H1 (cell line): ENCODE measurements around the gene RASGRP1. TPM values are rescaled to one million over a fixed set of nuclear protein-coding genes. Genes with fewer than 3 reads are reported as not detected.

Experiments
- CTCF ChIA-PET: fragments of 300-600 bp; sonication (Branson Sonifier 250); formaldehyde crosslinking; loops from one replicate; lab custom pipeline; 2021; ENCODE audit not compliant: partially characterized antibody; lab: Charles Lee
- POLR2A ChIA-PET: fragments of 300-600 bp; sonication (Branson Sonifier 250); formaldehyde crosslinking; loops from one replicate; lab custom pipeline; 2021; ENCODE audit warnings: inconsistent platforms; ENCODE audit not compliant: partially characterized antibody; lab: Charles Lee
- DNase-seq, 2 experiments: peaks; one replicate each; pipeline versions ENCODE4 v3.0.0 to v3.0.0-alpha.2; 2010 to 2022; ENCODE audit warnings: low spot score in 2 of 2, low read depth in 1 of 2, mixed read lengths in 1 of 2
- FAIRE-seq: peaks from 2 replicates; lab custom pipeline; 2011; peaks lifted over from hg19 to GRCh38; lab: Jason Lieb, UNC
- H2AFZ ChIP-seq: 2 replicates; pipeline ENCODE4 v1.8.1; 2012; ENCODE audit warnings: low read length, inconsistent platforms
- H2AK5ac ChIP-seq: 2 replicates; pipeline ENCODE4 v1.6.1; 2013; ENCODE audit warnings: low read depth, low read length
- H2BK120ac ChIP-seq: replicated peaks from 2 replicates; pipeline ENCODE3; 2013; ENCODE audit warnings: low read depth, low read length, inconsistent platforms
- H2BK12ac ChIP-seq: 2 replicates; pipeline ENCODE4 v1.6.1; 2013; ENCODE audit warnings: low read depth, low read length
- H2BK15ac ChIP-seq: 2 replicates; pipeline ENCODE4 v1.6.1; 2013; ENCODE audit warnings: low read length
- H2BK20ac ChIP-seq: 2 replicates; pipeline ENCODE4 v1.6.1; 2013; ENCODE audit warnings: low read length
- H2BK5ac ChIP-seq: 2 replicates; pipeline ENCODE4 v1.6.1; 2013; ENCODE audit warnings: low read depth, low read length
- H3K14ac ChIP-seq: 2 replicates; pipeline ENCODE4 v1.6.1; 2013; ENCODE audit warnings: inconsistent platforms; ENCODE audit not compliant: insufficient read length
- H3K18ac ChIP-seq: 2 replicates; pipeline ENCODE4 v1.6.1; 2013; ENCODE audit warnings: low read length; ENCODE audit errors: extremely low read depth
- H3K23ac ChIP-seq: 2 replicates; pipeline ENCODE4 v1.6.1; 2013; ENCODE audit warnings: inconsistent platforms; ENCODE audit not compliant: insufficient read length
- H3K23me2 ChIP-seq: 2 replicates; pipeline ENCODE4 v1.6.1; 2013; ENCODE audit warnings: low read depth, low read length
- H3K27ac ChIP-seq: 2 replicates; pipeline ENCODE4 v1.6.1; 2011; ENCODE audit warnings: low read depth, low read length, inconsistent platforms
- H3K27me3 ChIP-seq, 4 experiments: replicated peaks in 1 of 4; 1 replicate in 1 of 4; 2 replicates in 3 of 4; pipeline versions ENCODE4 v1.6.1 to v1.8.1; 2011 to 2013; ENCODE audit warnings: low read length in 3 of 4, mild to moderate bottlenecking in 3 of 4, inconsistent platforms in 2 of 4, mixed read lengths in 2 of 4, moderate library complexity in 1 of 4; ENCODE audit not compliant: control insufficient read depth in 3 of 4, insufficient read depth in 3 of 4; ENCODE audit errors: extremely low read depth in 1 of 4
- H3K36me3 ChIP-seq, 4 experiments: 2 replicates each; pipeline versions ENCODE4 v1.6.1 to v1.8.1; 2011 to 2013; ENCODE audit warnings: mild to moderate bottlenecking in 4 of 4, low read length in 3 of 4, moderate library complexity in 2 of 4, control low read depth in 1 of 4, inconsistent platforms in 1 of 4; ENCODE audit not compliant: insufficient read depth in 4 of 4, control insufficient read depth in 2 of 4
- H3K4ac ChIP-seq: replicated peaks from 2 replicates; pipeline ENCODE3; 2013; ENCODE audit warnings: low read length, low read depth, mixed read lengths, inconsistent platforms; ENCODE audit not compliant: insufficient read length
- H3K4me1 ChIP-seq, 4 experiments: replicated peaks in 1 of 4; 1 replicate in 1 of 4; 2 replicates in 3 of 4; pipeline versions ENCODE4 v1.6.1 to v1.8.1; 2011 to 2013; ENCODE audit warnings: low read length in 3 of 4, inconsistent platforms in 2 of 4, mixed read lengths in 1 of 4; ENCODE audit not compliant: insufficient read depth in 4 of 4, control insufficient read depth in 3 of 4
- H3K4me2 ChIP-seq, 2 experiments: 2 replicates each; pipeline versions ENCODE4 v1.6.1 to v1.8.1; 2011 to 2013; ENCODE audit warnings: low read depth in 2 of 2, low read length in 2 of 2, control low read depth in 1 of 2, inconsistent platforms in 1 of 2, mild to moderate bottlenecking in 1 of 2; ENCODE audit not compliant: insufficient read depth in 1 of 2
- H3K4me3 ChIP-seq, 4 experiments: fragments of 200-600, 300-600 bp in 1 of 4; sonication (generic), shearing (Covaris generic), sonication (Bioruptor Twin) in 1 of 4; 2 replicates each; pipeline versions ENCODE4 v1.5.1 to v1.8.1; 2011 to 2016; ENCODE audit warnings: low read length in 4 of 4, low read depth in 3 of 4, control low read depth in 2 of 4, inconsistent platforms in 2 of 4, mild to moderate bottlenecking in 2 of 4, mixed read lengths in 1 of 4, moderate library complexity in 1 of 4; ENCODE audit not compliant: insufficient read depth in 2 of 4; ENCODE audit errors: extremely low read depth in 1 of 4
- H3K56ac ChIP-seq: replicated peaks from 2 replicates; pipeline ENCODE3; 2013; ENCODE audit warnings: low read depth, mild to moderate bottlenecking, mixed read lengths, low read length, inconsistent platforms; ENCODE audit not compliant: insufficient read length
- H3K79me1 ChIP-seq: 2 replicates; pipeline ENCODE4 v1.6.1; 2013; ENCODE audit warnings: low read depth, low read length, control low read depth
- H3K79me2 ChIP-seq, 2 experiments: 2 replicates each; pipeline versions ENCODE4 v1.6.1 to v1.8.1; 2012 to 2013; ENCODE audit warnings: low read length in 2 of 2, mild to moderate bottlenecking in 2 of 2, inconsistent platforms in 1 of 2; ENCODE audit not compliant: insufficient read depth in 2 of 2, control insufficient read depth in 1 of 2
- H3K9ac ChIP-seq, 4 experiments: replicated peaks in 1 of 4; 1 replicate in 1 of 4; 2 replicates in 3 of 4; pipeline versions ENCODE4 v1.6.1 to v1.8.1; 2011 to 2013; ENCODE audit warnings: low read depth in 3 of 4, low read length in 3 of 4, control low read depth in 2 of 4, mild to moderate bottlenecking in 2 of 4, moderate library complexity in 2 of 4, inconsistent platforms in 1 of 4; ENCODE audit errors: extremely low read depth in 1 of 4
- H3K9me3 ChIP-seq, 2 experiments: 2 replicates each; pipeline versions ENCODE4 v1.6.1 to v1.8.1; 2012 to 2013; ENCODE audit warnings: mild to moderate bottlenecking in 2 of 2, moderate library complexity in 2 of 2, control low read depth in 1 of 2, inconsistent platforms in 1 of 2, low read depth in 1 of 2, low read length in 1 of 2, mixed read lengths in 1 of 2; ENCODE audit not compliant: insufficient read depth in 2 of 2
- H4K20me1 ChIP-seq, 2 experiments: replicated peaks in 1 of 2; 2 replicates each; pipeline versions ENCODE3 to v1.8.1; 2011 to 2013; ENCODE audit warnings: inconsistent platforms in 2 of 2, low read length in 2 of 2, mild to moderate bottlenecking in 1 of 2; ENCODE audit not compliant: insufficient read depth in 2 of 2, control insufficient read depth in 1 of 2
- H4K5ac ChIP-seq: 2 replicates; pipeline ENCODE4 v1.6.1; 2013; ENCODE audit warnings: low read length, low read depth, mixed read lengths, inconsistent platforms; ENCODE audit not compliant: insufficient read length
- H4K8ac ChIP-seq: 2 replicates; pipeline ENCODE4 v1.8.0; 2013; ENCODE audit warnings: mild to moderate bottlenecking, moderate library complexity, low read length, inconsistent platforms; ENCODE audit not compliant: insufficient read depth; ENCODE audit errors: extremely low read depth
- H4K91ac ChIP-seq: replicated peaks from 2 replicates; pipeline ENCODE3; 2013; ENCODE audit warnings: low read length, mixed read lengths, inconsistent platforms; ENCODE audit not compliant: insufficient read length
- EP300 ChIP-seq, 2 experiments: IDR thresholded peaks; 1 replicate in 1 of 2; 2 replicates in 1 of 2; pipeline ENCODE4 v1.6.1; 2011 to 2012; ENCODE audit warnings: low read depth in 2 of 2, low read length in 2 of 2, mild to moderate bottlenecking in 2 of 2, borderline replicate concordance in 1 of 2, inconsistent platforms in 1 of 2, moderate library complexity in 1 of 2
- GABPA ChIP-seq: IDR thresholded peaks from 2 replicates; pipeline ENCODE4 v1.6.1; 2011; ENCODE audit warnings: mild to moderate bottlenecking, low read length, moderate library complexity, borderline replicate concordance; ENCODE audit not compliant: insufficient read depth
- KDM1A ChIP-seq: fragments of 200-600, 300-600 bp; sonication (generic); IDR thresholded peaks from 2 replicates; pipeline ENCODE4 v1.7.1; 2016; ENCODE audit warnings: mild to moderate bottlenecking, low read length, borderline replicate concordance
- NRF1 ChIP-seq: IDR thresholded peaks from 2 replicates; pipeline ENCODE4 v1.6.1; 2011; ENCODE audit warnings: mild to moderate bottlenecking, low read depth, low read length, improper control_type of control experiment
- TCF12 ChIP-seq: IDR thresholded peaks from 2 replicates; pipeline ENCODE4 v1.6.1; 2011; ENCODE audit warnings: low read depth, mild to moderate bottlenecking, low read length
- USF2 ChIP-seq: IDR thresholded peaks from 2 replicates; pipeline ENCODE4 v1.6.1; 2011; ENCODE audit warnings: low read length, improper control_type of control experiment
- WGBS, 2 experiments: shearing (Covaris generic) in 1 of 2; methylation state at CpG; one replicate each; pipeline versions ENCODE4 v1.1.6 to v1.1.7; 2013 to 2015; ENCODE audit warnings: low lambda C conversion rate in 2 of 2, mixed read lengths in 2 of 2, inconsistent platforms in 1 of 2, low coverage in 1 of 2, missing lambda C conversion rate in 1 of 2; ENCODE audit not compliant: insufficient replicate concordance in 2 of 2, insufficient coverage in 1 of 2, insufficient read length in 1 of 2; ENCODE audit errors: extremely low coverage in 1 of 2, missing lambda C conversion rate in 1 of 2; 5-methylcytosine and 5-hydroxymethylcytosine counted together
- polyA plus RNA-seq, 7 experiments: library from polyadenylated mRNA; depleted of rRNA in 3 of 7; stranded (reverse) in 5 of 7; unstranded in 2 of 7; fragments of >200 nt in 5 of 7; fragments of 200-250 nt in 2 of 7; gene quantifications; 1 replicate in 5 of 7; 2 replicates in 1 of 7; 4 replicates in 1 of 7; pipeline versions ENCODE4 v1.2.1 to v1.2.3, GENCODE V29; 2011 to 2013; ENCODE audit warnings: missing spikeins in 2 of 7, mixed read lengths in 2 of 7
- total RNA-seq: library from RNA; stranded (reverse); fragmentation: NEBNext Ultra II Directional; extraction: Animal tissue kit (Norgen Biotek cat#: 25700); gene quantifications from 2 replicates; pipeline ENCODE4 v1.2.1, GENCODE V29; 2021
- TF ChIP-seq, protein P1 (sequence below): IDR thresholded peaks from 2 replicates; pipeline ENCODE4 v1.6.1; 2012; ENCODE audit warnings: inconsistent platforms

RASGRP1 gene
- total and polyA plus RNA-seq, 2 of the 8 experiments (the other 6 are each of a cell fraction or from before 2014, with no cell fraction given), result 1.1 to 2.1 TPM

DNA sequence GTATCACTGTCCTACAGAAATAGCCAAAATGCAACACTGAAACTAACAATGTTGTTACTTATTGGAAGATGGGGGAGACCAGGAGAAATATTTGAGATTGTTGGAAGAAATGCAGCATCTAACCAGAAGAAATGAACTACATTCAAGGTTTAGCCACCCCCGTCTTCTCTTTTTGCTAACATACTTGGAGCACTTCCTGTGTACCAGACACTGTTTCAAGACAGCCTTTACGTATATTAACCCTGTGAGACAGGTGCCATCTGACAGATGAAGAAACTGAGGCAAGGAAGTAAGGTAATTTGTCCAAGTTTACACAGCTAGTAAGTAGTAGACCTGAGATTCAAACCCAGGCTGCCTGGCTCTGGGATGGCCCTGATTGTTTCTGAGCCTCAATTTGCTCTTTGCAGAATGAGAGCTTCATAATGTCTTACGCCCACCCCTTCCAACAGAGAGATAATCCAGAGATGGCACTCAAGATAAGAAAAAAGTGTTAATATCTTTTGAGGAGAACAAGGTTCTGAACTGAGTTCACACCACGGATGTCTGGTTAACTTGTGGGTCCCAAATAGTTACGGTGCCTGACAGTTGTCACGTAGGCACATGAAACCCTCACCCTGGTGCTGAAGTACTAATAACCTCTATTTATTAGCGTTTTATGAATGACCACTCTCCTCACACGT lies 26.1 kb downstream of the RASGRP1 start:
- DNase-seq (no peak), FAIRE-seq (no peak)
- Histone ChIP-seq H2BK5ac (no peak overlapping the region), H3K23ac (no peak overlapping the region), H3K36me3 (no peaks in the 10 kb centered on the region), H3K4me3 (no peak overlapping the region), H4K91ac (no peak overlapping the region), H2BK12ac (no peak overlapping the region), H4K5ac (no peak overlapping the region), H3K56ac (no peak overlapping the region), H2AK5ac (no peak overlapping the region), H4K8ac (no peak overlapping the region), H3K4me1 (peaks cover 0 to 3% (median 0%) of the 10 kb centered on the region in 4 experiments; a peak in 1 of 7 replicates), H3K23me2 (no peaks in the 10 kb centered on the region), H2BK20ac (no peak overlapping the region), H3K27ac (no peak overlapping the region), H4K20me1 (no peaks in the 10 kb centered on the region), H3K4ac (no peak overlapping the region), H3K27me3 (no peaks in the 10 kb centered on the region), H2BK15ac (no peak overlapping the region), H3K4me2 (no peak overlapping the region), H3K14ac (no peak overlapping the region), H3K9ac (no peak overlapping the region), H2AFZ (no peak overlapping the region), H3K9me3 (no peaks in the 10 kb centered on the region), H3K79me2 (no peaks in the 10 kb centered on the region), H3K79me1 (no peaks in the 10 kb centered on the region), H2BK120ac (no peak overlapping the region), H3K18ac (no peak overlapping the region)
- ChIA-PET CTCF (interaction anchor here (0.9 kb wide), 1 partner anchor 26 kb away, joined by 3 read pairs; the partner anchor contains the start of gene RASGRP1), POLR2A (no interaction called here)
- 90% methylated on average over 8 of the region's 8 CpGs; no CpG with 5 or more reads in 1 of the 2 experiments for WGBS, 2 experiments
- no peak for TF ChIP-seq EP300 (IDR thresholded peaks at IDR 0.05; ENCODE audit: borderline replicate concordance in 1 of 2, low read depth in 2 of 2, low read length in 2 of 2)
- TF ChIP-seq NRF1, result no peak
- TF ChIP-seq KDM1A, result no peak
- TF ChIP-seq USF2, result no peak
- TF ChIP-seq TCF12, result no peak
- TF ChIP-seq, protein P1, sequence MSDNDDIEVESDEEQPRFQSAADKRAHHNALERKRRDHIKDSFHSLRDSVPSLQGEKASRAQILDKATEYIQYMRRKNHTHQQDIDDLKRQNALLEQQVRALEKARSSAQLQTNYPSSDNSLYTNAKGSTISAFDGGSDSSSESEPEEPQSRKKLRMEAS, result no peak
- TF ChIP-seq GABPA, result no peak
